Pancreas (tissue), 10 donors: ENCODE data around the gene SORT1. TPM values are rescaled to one million over a fixed set of nuclear protein-coding genes. Genes with fewer than 3 reads are reported as not detected.

ENCODE experiments used
- ATAC-seq, 4 donors: fragments of 200-7000 bp; cut with Tn5 transposase; one replicate each; pipeline versions ENCODE4 v1.8.0 to v1.9.1; 2020; ENCODE audit warnings: mild to moderate bottlenecking in 4 of 4, moderate library complexity in 4 of 4
- DNase-seq, 6 donors: peaks; one replicate each; pipeline ENCODE4 v3.0.0-alpha.2; 2020
- FAIRE-seq: peaks from 2 replicates; lab custom pipeline; 2012; peaks lifted over from hg19 to GRCh38; lab: Jason Lieb, UNC
- H3K27ac ChIP-seq, 4 donors: fragments of 200-600 bp; sonication (generic); 1 replicate in 3 of 4; 2 replicates in 1 of 4; pipeline versions ENCODE4 v1.5.0 to v1.8.0; 2020
- H3K27me3 ChIP-seq, 4 donors: fragments of 200-600 bp; one replicate each; pipeline ENCODE4 v1.8.0; 2021
- H3K36me3 ChIP-seq, 3 donors: fragments of 200-600 bp; sonication (generic) in 1 of 3; one replicate each; pipeline versions ENCODE4 v1.5.0 to v1.8.0; 2020 to 2021
- H3K4me1 ChIP-seq, 3 donors: fragments of 200-600 bp; one replicate each; pipeline ENCODE4 v1.8.0; 2021
- H3K4me3 ChIP-seq, 4 donors: fragments of 200-600 bp; sonication (generic) in 2 of 4; one replicate each; pipeline versions ENCODE4 v1.5.0 to v1.8.0; 2020 to 2021
- H3K9me3 ChIP-seq, 4 donors: fragments of 200-600 bp; one replicate each; pipeline ENCODE4 v1.8.0; 2021
- WGBS, 2 donors: extraction: QIAGEN DNeasy Blood & Tissue Kit; methylation state at CpG; one replicate each; pipeline ENCODE4 v1.1.7; 2013; 5-methylcytosine and 5-hydroxymethylcytosine counted together
- intact Hi-C, 3 donors: fragments of 100-400 bp; cut with DNase I; formaldehyde crosslinking; loops; one replicate each; pipeline versions ENCODE4 v1.11.1 to v1.14.2; 2022
- polyA plus RNA-seq, 2 donors: library from polyadenylated mRNA; stranded (reverse); fragments of 200-250 nt; gene quantifications; one replicate each; pipeline ENCODE4 v1.2.3, GENCODE V29; 2013
- total RNA-seq, 6 donors: library from RNA; stranded (reverse); fragmentation: NEBNext Ultra II Directional in 4 of 6; extraction: Animal tissue kit (Norgen Biotek cat#: 25700) in 4 of 6; gene quantifications; one replicate each; pipeline versions ENCODE4 v1.2.1 to v1.2.4, GENCODE V29; 2021 to 2023
- TF ChIP-seq, protein P1 (sequence below), 4 donors: fragments of 200-600 bp; sonication (generic) in 3 of 4; IDR thresholded peaks; one replicate each; pipeline versions ENCODE4 v1.5.0 to v1.8.0; 2021; ENCODE audit warnings: antibody characterized with exemption in 4 of 4
- donor health status: healthy with polysubstance abuse.
- donor health status: DM: no; HTN: no; CAD: no; lungs with moderate emphysema.
- donor health status: DM: no; HTN: no; CAD: no.
- donor health status: control.
- donor health status: control.
- donor health status: Bipolar disorder and iron deficiency.
- donor health status: DM: yes; HTN: yes; CAD: no.
- donor health status: DM: no; HTN: no; CAD: no.
- donor health status: DM: no; HTN: no; CAD: no.
- donor health status: DM: yes; HTN: yes; CAD: no.

The SORT1 gene
- total and polyA plus RNA-seq, 8 donors: 10.4 to 60.7 (median 25.1) TPM

DNA sequence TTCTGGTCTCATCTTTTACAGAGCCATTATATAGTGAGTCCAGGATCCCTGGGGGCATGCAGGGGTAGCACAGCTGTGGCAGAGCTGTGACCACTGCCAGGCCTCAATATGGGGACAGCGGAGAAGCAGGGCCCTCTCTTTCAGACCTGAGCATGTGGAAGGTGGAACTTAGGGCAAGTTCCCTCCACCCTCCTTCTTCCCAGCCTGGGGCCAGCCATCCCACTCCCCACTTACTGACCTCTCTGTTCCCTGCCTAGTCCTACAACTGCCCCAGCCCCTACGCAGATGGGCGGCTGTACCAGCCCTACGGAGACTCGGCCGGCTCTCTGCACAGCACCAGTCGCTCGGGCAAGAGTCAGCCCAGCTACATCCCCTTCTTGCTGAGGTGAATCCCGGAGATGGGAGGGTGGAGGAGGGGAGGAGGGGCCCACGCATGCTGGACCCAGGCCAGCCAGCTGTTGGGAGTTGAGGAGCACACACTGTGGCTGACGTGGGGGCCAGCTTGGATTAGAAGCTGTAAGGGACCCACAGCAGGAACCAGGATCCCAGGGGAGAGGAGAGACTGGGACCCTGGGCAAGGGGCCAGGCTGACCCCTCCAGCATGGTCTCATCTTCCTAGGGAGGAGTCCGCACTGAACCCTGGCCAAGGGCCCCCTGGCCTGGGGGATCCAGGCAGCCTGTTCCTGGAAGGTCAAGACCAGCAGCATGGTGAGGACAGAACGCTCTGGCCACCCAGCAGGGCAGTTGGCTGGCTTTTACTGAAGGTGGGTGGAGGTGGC, 125.5 kb downstream of the SORT1 start:
- 89 to 90% methylated on average over 13 of the region's 13 CpGs for whole genome bisulfite sequencing, 2 donors
- Histone ChIP-seq H3K27ac (no peak overlapping the region), H3K4me1 (peaks cover 0 to 9% (median 2%) of the 10 kb centered on the region in 3 donors), H3K4me3 (no peak overlapping the region), H3K9me3 (no peaks in the 10 kb centered on the region), H3K36me3 (no peaks in the 10 kb centered on the region), H3K27me3 (no peaks in the 10 kb centered on the region)
- intact Hi-C loops: loop anchor here in 2 of 3 donors (5.0 to 10.0 kb wide), 3 partner anchors 123 to 253 kb away; partner anchors contain the start of gene SORT1 (in 1 of the 2)
- no peak for ATAC-seq
- TF ChIP-seq, protein P1, sequence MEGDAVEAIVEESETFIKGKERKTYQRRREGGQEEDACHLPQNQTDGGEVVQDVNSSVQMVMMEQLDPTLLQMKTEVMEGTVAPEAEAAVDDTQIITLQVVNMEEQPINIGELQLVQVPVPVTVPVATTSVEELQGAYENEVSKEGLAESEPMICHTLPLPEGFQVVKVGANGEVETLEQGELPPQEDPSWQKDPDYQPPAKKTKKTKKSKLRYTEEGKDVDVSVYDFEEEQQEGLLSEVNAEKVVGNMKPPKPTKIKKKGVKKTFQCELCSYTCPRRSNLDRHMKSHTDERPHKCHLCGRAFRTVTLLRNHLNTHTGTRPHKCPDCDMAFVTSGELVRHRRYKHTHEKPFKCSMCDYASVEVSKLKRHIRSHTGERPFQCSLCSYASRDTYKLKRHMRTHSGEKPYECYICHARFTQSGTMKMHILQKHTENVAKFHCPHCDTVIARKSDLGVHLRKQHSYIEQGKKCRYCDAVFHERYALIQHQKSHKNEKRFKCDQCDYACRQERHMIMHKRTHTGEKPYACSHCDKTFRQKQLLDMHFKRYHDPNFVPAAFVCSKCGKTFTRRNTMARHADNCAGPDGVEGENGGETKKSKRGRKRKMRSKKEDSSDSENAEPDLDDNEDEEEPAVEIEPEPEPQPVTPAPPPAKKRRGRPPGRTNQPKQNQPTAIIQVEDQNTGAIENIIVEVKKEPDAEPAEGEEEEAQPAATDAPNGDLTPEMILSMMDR (IDR thresholded peaks at IDR 0.05): no peak
- peak in 3 of 6 donors; percentile 13 to 70 (median 36) for DNase-seq
- no peak for FAIRE-seq

DNA sequence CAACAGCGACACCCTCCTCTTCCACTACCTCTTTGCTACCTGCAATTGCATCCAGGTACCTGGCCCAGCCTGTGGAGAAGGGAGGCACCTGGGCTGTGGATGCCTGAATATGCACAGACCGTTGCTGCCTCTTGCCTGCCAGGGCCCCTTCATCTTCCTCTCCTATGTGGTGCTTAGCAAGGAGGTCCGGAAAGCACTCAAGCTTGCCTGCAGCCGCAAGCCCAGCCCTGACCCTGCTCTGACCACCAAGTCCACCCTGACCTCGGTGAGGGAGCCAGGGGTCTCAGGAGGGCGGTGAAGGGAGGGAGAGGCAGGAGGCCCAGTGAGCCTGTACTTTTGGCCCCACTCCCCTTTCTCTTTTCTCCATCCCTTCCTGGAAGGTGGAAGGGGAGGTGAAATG, 126.3 kb downstream of the SORT1 start:
- intact Hi-C loops: loop anchor here in 2 of 3 donors (5.0 to 10.0 kb wide), 3 partner anchors 123 to 253 kb away; partner anchors contain the start of gene SORT1 (in 1 of the 2)
- no peaks in the 10 kb centered on the region for H3K9me3 ChIP-seq
- H3K4me3 ChIP-seq: no peak overlapping the region
- TF ChIP-seq, protein P1 (IDR thresholded peaks at IDR 0.05): no peak
- peaks cover 0 to 9% (median 0%) of the 10 kb centered on the region in 3 donors for H3K4me1 ChIP-seq
- FAIRE-seq: no peak
- DNase-seq: no peak
- no peak for ATAC-seq
- H3K27ac ChIP-seq: no peak overlapping the region
- 89% methylated on average over 6 of the region's 6 CpGs for WGBS, 2 donors
- H3K27me3 ChIP-seq: no peaks in the 10 kb centered on the region
- H3K36me3 ChIP-seq: no peaks in the 10 kb centered on the region

DNA sequence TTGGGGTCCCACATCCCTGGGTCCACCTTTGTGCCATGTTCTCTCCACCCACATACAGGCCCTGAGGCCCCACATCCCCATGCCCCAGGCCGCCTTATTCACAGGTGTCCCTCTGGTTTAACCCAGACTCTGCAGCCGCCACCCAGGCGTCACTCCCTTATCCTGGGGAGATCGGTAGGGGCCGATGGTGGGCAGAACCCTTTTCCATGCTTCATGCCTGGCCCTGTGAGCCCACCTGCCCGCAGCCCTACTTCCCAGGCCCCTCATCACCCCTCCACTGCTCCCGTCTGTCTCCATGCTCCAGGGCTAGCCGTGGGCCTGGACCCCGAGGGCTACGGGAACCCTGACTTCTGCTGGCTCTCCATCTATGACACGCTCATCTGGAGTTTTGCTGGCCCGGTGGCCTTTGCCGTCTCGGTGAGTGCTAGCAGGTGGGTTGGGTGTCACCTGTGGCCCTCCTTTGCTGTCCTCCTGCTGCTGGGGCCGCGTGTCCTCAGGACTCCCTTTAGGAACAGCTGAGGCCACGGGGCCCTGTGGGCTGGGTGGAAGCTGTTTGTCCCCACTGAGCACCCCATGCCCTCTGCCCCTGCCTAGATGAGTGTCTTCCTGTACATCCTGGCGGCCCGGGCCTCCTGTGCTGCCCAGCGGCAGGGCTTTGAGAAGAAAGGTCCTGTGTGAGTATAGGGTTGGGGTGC, 126.9 kb downstream of the SORT1 start:
- Histone ChIP-seq H3K9me3 (no peaks in the 10 kb centered on the region), H3K4me1 (peaks cover 0 to 9% (median 0%) of the 10 kb centered on the region in 3 donors), H3K36me3 (no peaks in the 10 kb centered on the region), H3K27ac (no peak overlapping the region), H3K27me3 (no peaks in the 10 kb centered on the region), H3K4me3 (no peak overlapping the region)
- no peak for ATAC-seq
- intact Hi-C loops: loop anchor here in 2 of 3 donors (5.0 to 10.0 kb wide), 3 partner anchors 124 to 254 kb away; partner anchors contain the start of gene SORT1 (in 1 of the 2)
- FAIRE-seq: no peak
- WGBS, 2 donors: 89% methylated on average over 18 to 20 of the region's 20 CpGs
- TF ChIP-seq, protein P1 (IDR thresholded peaks at IDR 0.05): no peak
- peak in 1 of 6 donors; percentile 74 for DNase-seq

DNA sequence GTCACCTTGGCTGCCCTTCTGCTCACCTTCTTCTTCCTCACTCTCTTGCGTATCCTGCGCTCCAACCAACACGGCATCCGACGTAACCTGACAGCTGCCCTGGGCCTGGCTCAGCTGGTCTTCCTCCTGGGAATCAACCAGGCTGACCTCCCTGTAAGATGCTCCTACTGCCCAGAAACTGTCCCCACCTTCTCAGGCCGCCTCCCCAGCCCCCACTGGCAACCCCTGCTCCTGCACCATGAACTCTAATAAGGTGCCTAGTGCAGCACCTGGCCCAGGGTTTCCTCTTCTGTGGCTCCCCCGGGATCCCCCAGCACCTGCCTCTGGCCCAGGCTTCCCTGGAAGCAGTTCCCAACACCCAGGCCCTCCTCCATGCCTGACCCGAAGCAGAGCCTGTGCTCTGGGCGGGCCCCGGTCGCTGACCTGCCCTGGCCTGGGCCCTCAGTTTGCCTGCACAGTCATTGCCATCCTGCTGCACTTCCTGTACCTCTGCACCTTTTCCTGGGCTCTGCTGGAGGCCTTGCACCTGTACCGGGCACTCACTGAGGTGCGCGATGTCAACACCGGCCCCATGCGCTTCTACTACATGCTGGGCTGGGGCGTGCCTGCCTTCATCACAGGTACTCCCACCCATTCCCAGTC, 127.6 kb downstream of the SORT1 start:
- DNase-seq (peak in 1 of 6 donors; percentile 7), FAIRE-seq (no peak), ATAC-seq (no peak)
- Histone ChIP-seq H3K9me3 (no peaks in the 10 kb centered on the region), H3K27me3 (no peaks in the 10 kb centered on the region), H3K27ac (no peak overlapping the region), H3K36me3 (no peaks in the 10 kb centered on the region), H3K4me3 (no peak overlapping the region), H3K4me1 (peaks cover 0 to 6% (median 0%) of the 10 kb centered on the region in 3 donors)
- intact Hi-C loops: loop anchor here in 2 of 3 donors (5.0 to 10.0 kb wide), 3 partner anchors 125 to 255 kb away; partner anchors contain the start of gene SORT1 (in 1 of the 2)
- TF ChIP-seq, protein P1 (IDR thresholded peaks at IDR 0.05): no peak
- 89 to 92% methylated on average over 17 of the region's 17 CpGs for WGBS, 2 donors
